ENCODE measurements around the gene GRK3.

Gene GRK3

DNA sequence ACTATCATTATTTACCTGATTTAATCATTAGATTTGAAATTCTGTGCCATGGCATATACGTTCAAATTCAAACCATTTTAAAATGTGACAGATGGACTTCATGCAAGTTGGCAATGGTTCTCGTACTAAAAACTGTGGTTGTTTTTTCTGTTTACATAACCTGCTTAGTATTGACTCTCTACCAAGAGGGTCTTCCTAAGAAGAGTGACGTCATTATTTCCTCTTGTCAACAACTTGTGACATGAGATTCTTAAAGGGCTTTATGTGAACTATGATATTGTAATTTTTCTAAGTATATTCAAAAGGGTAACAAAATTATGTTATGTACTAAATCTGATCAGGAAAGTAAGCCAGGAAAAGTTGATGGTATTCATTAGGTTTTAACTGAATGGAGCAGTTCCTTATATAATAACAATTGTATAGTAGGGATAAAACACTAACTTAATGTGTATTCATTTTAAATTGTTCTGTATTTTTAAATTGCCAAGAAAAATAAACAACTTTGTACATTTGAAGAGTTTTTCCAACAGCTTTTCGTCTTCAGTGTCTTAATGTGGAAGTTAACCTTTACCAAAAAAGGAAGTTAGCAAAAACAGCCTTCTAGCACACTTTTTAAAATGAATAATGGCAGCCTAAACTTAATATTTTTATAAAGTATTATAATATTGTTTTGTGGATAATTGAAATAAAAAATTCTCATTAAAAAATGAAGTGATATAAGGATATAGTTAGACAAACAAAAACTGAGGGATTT is 87.0 kb downstream of the GRK3 start:
- no peak overlapping the region for H3K9ac ChIP-seq (ENCODE audit: low read length)
- no peak for DNase-seq (ENCODE audit: low read depth)
- H3K36me3 ChIP-seq (ENCODE audit: control insufficient read depth, insufficient read depth, low read length, severe bottlenecking): no peaks in the 10 kb centered on the region
- no peaks in the 10 kb centered on the region for H3K27me3 ChIP-seq (replicated peaks; ENCODE audit: control insufficient read depth, insufficient read depth, low read length)
- no peaks in the 10 kb centered on the region for H3K9me3 ChIP-seq (ENCODE audit: control insufficient read depth, low read length)
- no peaks in the 10 kb centered on the region for H3K4me1 ChIP-seq (ENCODE audit: control insufficient read depth, insufficient read depth, low read length)
- no peak overlapping the region for H3K4me3 ChIP-seq (ENCODE audit: low read length)

DNA sequence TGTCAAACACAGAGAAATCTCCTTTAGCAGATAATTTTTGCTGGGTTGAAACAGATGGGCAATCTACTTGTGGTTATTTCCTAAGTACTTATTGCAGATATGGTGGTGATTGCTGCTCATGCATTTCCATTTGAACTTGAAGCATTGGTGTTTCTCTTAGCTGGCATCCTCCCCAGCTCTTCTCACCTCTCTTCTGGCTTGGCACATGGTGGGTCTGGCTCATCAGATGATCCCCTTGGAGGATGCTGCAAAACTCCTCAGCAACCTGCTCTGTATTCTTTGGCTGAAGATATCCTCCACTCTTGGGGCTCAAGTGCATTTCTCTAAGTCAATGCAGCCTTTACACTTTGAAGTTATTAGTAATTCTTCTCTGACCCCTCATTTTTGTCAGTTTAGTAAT is 90.2 kb downstream of the GRK3 start:
- H3K9me3 ChIP-seq (ENCODE audit: control insufficient read depth, low read length): no peaks in the 10 kb centered on the region
- H3K27me3 ChIP-seq (replicated peaks; ENCODE audit: control insufficient read depth, insufficient read depth, low read length): no peaks in the 10 kb centered on the region
- no peak overlapping the region for H3K4me3 ChIP-seq (ENCODE audit: low read length)
- H3K36me3 ChIP-seq (ENCODE audit: control insufficient read depth, insufficient read depth, low read length, severe bottlenecking): no peaks in the 10 kb centered on the region
- peaks cover 5% of the 10 kb centered on the region for H3K4me1 ChIP-seq (ENCODE audit: control insufficient read depth, insufficient read depth, low read length)
- no peak for DNase-seq (ENCODE audit: low read depth)
- no peak overlapping the region for H3K9ac ChIP-seq (ENCODE audit: low read length)

GRCh38 chr22:25655371-25655935 is 91.0 kb downstream of the GRK3 start:
- no peaks in the 10 kb centered on the region for H3K36me3 ChIP-seq (ENCODE audit: control insufficient read depth, insufficient read depth, low read length, severe bottlenecking)
- no peak for DNase-seq (ENCODE audit: low read depth)
- H3K4me1 ChIP-seq (ENCODE audit: control insufficient read depth, insufficient read depth, low read length): peaks cover 5% of the 10 kb centered on the region
- no peaks in the 10 kb centered on the region for H3K27me3 ChIP-seq (replicated peaks; ENCODE audit: control insufficient read depth, insufficient read depth, low read length)
- no peaks in the 10 kb centered on the region for H3K9me3 ChIP-seq (ENCODE audit: control insufficient read depth, low read length)
- H3K4me3 ChIP-seq (ENCODE audit: low read length): no peak overlapping the region
- no peak overlapping the region for H3K9ac ChIP-seq (ENCODE audit: low read length)

DNA sequence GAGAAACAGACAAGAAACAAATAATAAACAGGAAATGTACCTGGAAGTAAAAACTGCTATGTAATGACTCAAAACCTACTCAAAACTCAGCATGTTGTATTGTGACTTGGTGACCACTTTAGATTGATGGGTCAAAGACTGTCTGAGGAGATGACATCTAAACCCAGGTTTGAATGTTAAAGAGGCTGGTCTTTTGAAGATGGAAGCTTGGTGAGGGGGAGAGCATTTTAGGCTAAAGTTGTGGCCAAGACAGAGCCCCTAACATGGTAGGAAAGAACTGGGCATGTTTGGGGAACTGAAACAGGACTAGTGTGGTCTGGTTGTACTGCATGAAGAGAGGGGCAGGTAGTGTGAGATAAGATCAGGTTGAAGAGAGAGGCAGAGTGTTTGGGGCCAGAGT is 92.2 kb downstream of the GRK3 start:
- Histone ChIP-seq H3K4me3 (ENCODE audit: low read length) (no peak overlapping the region), H3K27me3 (replicated peaks; ENCODE audit: control insufficient read depth, insufficient read depth, low read length) (no peaks in the 10 kb centered on the region), H3K9me3 (ENCODE audit: control insufficient read depth, low read length) (no peaks in the 10 kb centered on the region), H3K36me3 (ENCODE audit: control insufficient read depth, insufficient read depth, low read length, severe bottlenecking) (no peaks in the 10 kb centered on the region), H3K9ac (ENCODE audit: low read length) (no peak overlapping the region), H3K4me1 (ENCODE audit: control insufficient read depth, insufficient read depth, low read length) (peaks cover 17% of the 10 kb centered on the region)
- DNase-seq (ENCODE audit: low read depth): no peak

DNA sequence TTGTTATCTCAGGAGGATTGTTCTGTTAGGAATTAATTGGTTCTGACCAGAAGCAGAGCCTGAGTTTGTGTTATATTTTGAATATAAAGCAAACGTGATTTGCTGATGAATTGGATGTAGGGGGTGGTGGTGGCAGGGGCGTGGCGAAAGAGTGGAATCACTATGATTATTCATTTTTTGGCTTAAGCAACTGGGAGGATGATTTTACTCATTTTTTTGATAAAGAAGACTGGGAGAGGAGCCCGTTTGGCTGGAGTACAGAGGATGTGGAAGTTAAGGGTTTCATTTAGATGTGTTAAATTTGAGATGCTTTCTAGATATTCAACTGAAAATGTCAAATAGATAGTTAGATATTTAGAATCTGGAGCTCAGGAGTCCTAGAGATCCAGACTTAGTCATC is 94.2 kb downstream of the GRK3 start:
- Histone ChIP-seq H3K27me3 (replicated peaks; ENCODE audit: control insufficient read depth, insufficient read depth, low read length) (no peaks in the 10 kb centered on the region), H3K9me3 (ENCODE audit: control insufficient read depth, low read length) (no peaks in the 10 kb centered on the region), H3K36me3 (ENCODE audit: control insufficient read depth, insufficient read depth, low read length, severe bottlenecking) (no peaks in the 10 kb centered on the region), H3K4me1 (ENCODE audit: control insufficient read depth, insufficient read depth, low read length) (peaks cover 20% of the 10 kb centered on the region), H3K4me3 (ENCODE audit: low read length) (no peak overlapping the region), H3K9ac (ENCODE audit: low read length) (no peak overlapping the region)
- no peak for DNase-seq (ENCODE audit: low read depth)

- Histone ChIP-seq H3K27me3 (replicated peaks; ENCODE audit: control insufficient read depth, insufficient read depth, low read length) (no peaks in the 10 kb centered on the region), H3K9ac (ENCODE audit: low read length) (no peak overlapping the region), H3K4me3 (ENCODE audit: low read length) (no peak overlapping the region), H3K36me3 (ENCODE audit: control insufficient read depth, insufficient read depth, low read length, severe bottlenecking) (no peaks in the 10 kb centered on the region), H3K9me3 (ENCODE audit: control insufficient read depth, low read length) (no peaks in the 10 kb centered on the region), H3K4me1 (ENCODE audit: control insufficient read depth, insufficient read depth, low read length) (peaks cover 20% of the 10 kb centered on the region)
- no peak for DNase-seq (ENCODE audit: low read depth)
Measured at GRCh38 chr22:25659413-25659812, 94.9 kb downstream of the GRK3 start.

- DNase-seq (ENCODE audit: low read depth): no peak
- no peaks in the 10 kb centered on the region for H3K9me3 ChIP-seq (ENCODE audit: control insufficient read depth, low read length)
- H3K36me3 ChIP-seq (ENCODE audit: control insufficient read depth, insufficient read depth, low read length, severe bottlenecking): no peaks in the 10 kb centered on the region
- no peak overlapping the region for H3K4me3 ChIP-seq (ENCODE audit: low read length)
- H3K9ac ChIP-seq (ENCODE audit: low read length): no peak overlapping the region
- peaks cover 20% of the 10 kb centered on the region for H3K4me1 ChIP-seq (ENCODE audit: control insufficient read depth, insufficient read depth, low read length)
- H3K27me3 ChIP-seq (replicated peaks; ENCODE audit: control insufficient read depth, insufficient read depth, low read length): no peaks in the 10 kb centered on the region
Measured at GRCh38 chr22:25660336-25660735, 95.9 kb downstream of the GRK3 start.

- H3K4me1 ChIP-seq (ENCODE audit: control insufficient read depth, insufficient read depth, low read length): peaks cover 27% of the 10 kb centered on the region
- peak; percentile 56 for DNase-seq (ENCODE audit: low read depth)
- no peaks in the 10 kb centered on the region for H3K9me3 ChIP-seq (ENCODE audit: control insufficient read depth, low read length)
- peak overlapping the region; percentile 47 for H3K4me3 ChIP-seq (ENCODE audit: low read length)
- H3K9ac ChIP-seq (ENCODE audit: low read length): no peak overlapping the region
- no peaks in the 10 kb centered on the region for H3K36me3 ChIP-seq (ENCODE audit: control insufficient read depth, insufficient read depth, low read length, severe bottlenecking)
- no peaks in the 10 kb centered on the region for H3K27me3 ChIP-seq (replicated peaks; ENCODE audit: control insufficient read depth, insufficient read depth, low read length)
Measured at GRCh38 chr22:25661073-25661472, 96.6 kb downstream of the GRK3 start.

DNA sequence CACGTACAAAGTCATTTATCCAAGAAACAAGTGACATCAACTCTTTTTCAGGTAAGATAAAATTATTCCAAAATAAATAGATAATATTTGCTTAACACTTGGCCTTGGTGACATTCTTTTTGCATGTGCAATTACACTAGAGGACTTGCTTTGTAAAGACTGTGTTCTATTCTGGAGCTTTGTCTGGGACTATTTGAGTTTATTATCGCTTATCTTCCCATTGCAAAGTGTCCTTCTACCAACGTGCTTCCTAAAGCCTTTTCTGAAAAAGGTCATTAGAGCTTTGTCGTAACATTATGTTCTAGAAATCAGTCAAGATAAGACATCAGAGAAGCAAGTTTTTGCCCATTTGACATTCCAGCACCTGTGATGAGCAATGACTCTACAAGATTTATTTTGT is 99.2 kb downstream of the GRK3 start:
- H3K4me1 ChIP-seq (ENCODE audit: control insufficient read depth, insufficient read depth, low read length): peaks cover 51% of the 10 kb centered on the region

DNA sequence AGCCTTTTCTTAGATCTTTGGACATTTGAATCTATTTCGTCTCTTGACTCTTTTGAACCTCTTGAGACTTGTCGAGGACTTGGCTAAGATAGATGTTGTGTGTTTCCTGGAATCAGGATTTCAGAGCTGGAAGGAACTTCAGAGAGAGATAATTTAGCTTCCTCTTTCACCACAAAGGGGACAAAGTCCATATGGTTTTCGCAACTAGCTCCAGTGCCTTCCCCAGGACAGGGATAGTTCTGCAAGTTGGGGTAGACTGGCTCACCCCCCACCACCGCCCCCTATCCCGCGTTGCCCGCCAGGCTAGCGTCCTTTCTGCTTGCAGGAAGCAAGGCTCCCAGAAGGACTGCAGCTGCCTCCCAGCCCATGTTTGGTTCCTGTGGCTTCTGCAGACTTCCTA is 101.8 kb downstream of the GRK3 start:
- H3K9me3 ChIP-seq (ENCODE audit: control insufficient read depth, low read length): no peaks in the 10 kb centered on the region
- H3K9ac ChIP-seq (ENCODE audit: low read length): peak overlapping the region; percentile 59
- H3K4me3 ChIP-seq (ENCODE audit: low read length): peak overlapping the region; percentile 69
- H3K36me3 ChIP-seq (ENCODE audit: control insufficient read depth, insufficient read depth, low read length, severe bottlenecking): peaks cover 2% of the 10 kb centered on the region
- no peaks in the 10 kb centered on the region for H3K27me3 ChIP-seq (replicated peaks; ENCODE audit: control insufficient read depth, insufficient read depth, low read length)
- DNase-seq (ENCODE audit: low read depth): peak; percentile 4
- peaks cover 51% of the 10 kb centered on the region for H3K4me1 ChIP-seq (ENCODE audit: control insufficient read depth, insufficient read depth, low read length)

More for the DNA sequence above, 99.2 kb downstream of the GRK3 start:
- no peak for DNase-seq (ENCODE audit: low read depth)
- H3K27me3 ChIP-seq (replicated peaks; ENCODE audit: control insufficient read depth, insufficient read depth, low read length): no peaks in the 10 kb centered on the region
- H3K9me3 ChIP-seq (ENCODE audit: control insufficient read depth, low read length): no peaks in the 10 kb centered on the region
- H3K36me3 ChIP-seq (ENCODE audit: control insufficient read depth, insufficient read depth, low read length, severe bottlenecking): no peaks in the 10 kb centered on the region
- no peak overlapping the region for H3K9ac ChIP-seq (ENCODE audit: low read length)
- H3K4me3 ChIP-seq (ENCODE audit: low read length): no peak overlapping the region

GRCh38 chr22:25668437-25668836 is 104.0 kb downstream of the GRK3 start:
- Histone ChIP-seq H3K9ac (ENCODE audit: low read length) (peak overlapping the region; percentile 27), H3K9me3 (ENCODE audit: control insufficient read depth, low read length) (no peaks in the 10 kb centered on the region)
- DNase-seq (ENCODE audit: low read depth): peak; percentile 93

More at GRCh38 chr22:25668437-25668836, 104.0 kb downstream of the GRK3 start:
- Histone ChIP-seq H3K36me3 (ENCODE audit: control insufficient read depth, insufficient read depth, low read length, severe bottlenecking) (peaks cover 5% of the 10 kb centered on the region), H3K4me1 (ENCODE audit: control insufficient read depth, insufficient read depth, low read length) (peaks cover 44% of the 10 kb centered on the region), H3K4me3 (ENCODE audit: low read length) (peak overlapping the region; percentile 69), H3K27me3 (replicated peaks; ENCODE audit: control insufficient read depth, insufficient read depth, low read length) (no peaks in the 10 kb centered on the region)

Data from adipocyte (in vitro differentiated cells).